ENCODE measurements around the gene CABCOCO1.
"Not testable (repeated sequence)": the region's sequence is repeated elsewhere in the genome, so short reads cannot be mapped to it uniquely, and the experiment has no call there.

Gene CABCOCO1

DNA sequence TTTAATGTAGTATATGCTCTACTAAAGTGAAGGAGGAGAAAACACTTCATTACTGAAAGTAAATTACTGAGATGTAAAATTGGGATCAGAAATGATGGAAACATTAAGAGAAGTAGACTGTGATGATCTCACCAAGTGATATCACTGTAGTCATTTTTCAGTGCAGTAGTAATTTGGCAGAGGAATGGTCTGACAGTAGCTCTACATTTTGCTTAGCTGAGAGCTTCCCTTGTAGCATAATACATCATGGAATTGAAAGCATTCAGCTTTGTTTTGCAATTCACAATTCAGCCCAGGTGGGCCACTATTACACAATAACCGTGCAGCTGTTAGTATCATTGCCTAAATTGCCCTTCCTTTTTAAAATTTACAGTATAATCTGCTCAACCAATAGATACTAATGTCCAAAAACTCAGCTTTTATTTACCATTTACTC, 19.4 kb upstream of the CABCOCO1 start:
- no peak for DNase-seq

- DNase-seq = no peak
These were observed 9.0 kb upstream of the CABCOCO1 start for GRCh38 chr10:61653699-61654098.

- no peak for DNase-seq
These were observed 7.3 kb upstream of the CABCOCO1 start for GRCh38 chr10:61655335-61655851.

DNA sequence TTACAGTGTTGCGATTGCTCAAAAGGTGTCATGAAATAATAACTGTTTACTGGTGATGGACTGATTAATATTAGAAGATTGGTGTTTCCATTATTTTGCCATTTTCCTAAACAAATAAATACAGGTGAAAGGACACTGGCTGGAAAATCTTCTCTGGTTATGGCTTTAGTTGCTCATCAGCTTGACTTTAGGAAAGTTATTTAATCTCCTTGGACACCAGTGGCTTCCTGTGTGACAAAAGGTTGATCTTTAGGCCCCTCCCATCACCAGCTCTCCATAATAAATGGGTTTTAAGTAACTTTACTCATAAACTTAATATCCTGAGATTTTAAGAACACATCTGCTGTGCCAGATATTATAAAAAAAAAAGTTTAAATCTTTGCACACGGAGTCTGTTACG, 737 bp downstream of the CABCOCO1 start:
- DNase-seq = no peak

DNA sequence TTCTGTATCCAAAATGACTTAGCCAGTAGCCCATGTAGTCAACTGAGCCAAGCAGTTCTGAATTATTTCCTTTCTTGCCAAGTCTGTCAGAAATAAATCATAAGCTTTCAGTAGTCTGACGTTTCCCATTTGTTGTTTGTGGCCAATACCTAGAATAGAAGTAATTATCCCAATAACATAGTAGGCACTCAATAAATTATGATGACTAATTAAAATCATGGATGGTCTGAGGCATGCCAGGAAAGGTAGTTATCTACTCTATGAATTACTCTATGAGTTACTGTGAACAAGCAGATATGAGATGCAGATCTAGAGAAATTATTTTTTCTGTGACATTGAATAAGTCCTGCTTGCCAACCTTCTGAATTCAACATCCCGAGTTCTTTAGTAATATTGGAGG, 2.3 kb downstream of the CABCOCO1 start:
- DNase-seq = no peak

- no peak for DNase-seq
These were observed 6.5 kb downstream of the CABCOCO1 start for GRCh38 chr10:61669161-61669725.

GRCh38 chr10:61669849-61670248, 7.1 kb downstream of the CABCOCO1 start:
- no peak for DNase-seq

GRCh38 chr10:61673360-61673759, 10.6 kb downstream of the CABCOCO1 start:
- DNase-seq = no peak

GRCh38 chr10:61682323-61682722, 19.6 kb downstream of the CABCOCO1 start:
- no peak for DNase-seq

GRCh38 chr10:61683319-61683718, 20.6 kb downstream of the CABCOCO1 start:
- no peak for DNase-seq

- DNase-seq = no peak
These were observed 22.3 kb downstream of the CABCOCO1 start for GRCh38 chr10:61684894-61685507.

- no peak for DNase-seq
These were observed 26.0 kb downstream of the CABCOCO1 start for GRCh38 chr10:61688551-61689308.

GRCh38 chr10:61691667-61692066, 28.9 kb downstream of the CABCOCO1 start:
- DNase-seq = not testable (repeated sequence)

- DNase-seq = no peak
These were observed 29.8 kb downstream of the CABCOCO1 start for GRCh38 chr10:61692447-61693010.

DNA sequence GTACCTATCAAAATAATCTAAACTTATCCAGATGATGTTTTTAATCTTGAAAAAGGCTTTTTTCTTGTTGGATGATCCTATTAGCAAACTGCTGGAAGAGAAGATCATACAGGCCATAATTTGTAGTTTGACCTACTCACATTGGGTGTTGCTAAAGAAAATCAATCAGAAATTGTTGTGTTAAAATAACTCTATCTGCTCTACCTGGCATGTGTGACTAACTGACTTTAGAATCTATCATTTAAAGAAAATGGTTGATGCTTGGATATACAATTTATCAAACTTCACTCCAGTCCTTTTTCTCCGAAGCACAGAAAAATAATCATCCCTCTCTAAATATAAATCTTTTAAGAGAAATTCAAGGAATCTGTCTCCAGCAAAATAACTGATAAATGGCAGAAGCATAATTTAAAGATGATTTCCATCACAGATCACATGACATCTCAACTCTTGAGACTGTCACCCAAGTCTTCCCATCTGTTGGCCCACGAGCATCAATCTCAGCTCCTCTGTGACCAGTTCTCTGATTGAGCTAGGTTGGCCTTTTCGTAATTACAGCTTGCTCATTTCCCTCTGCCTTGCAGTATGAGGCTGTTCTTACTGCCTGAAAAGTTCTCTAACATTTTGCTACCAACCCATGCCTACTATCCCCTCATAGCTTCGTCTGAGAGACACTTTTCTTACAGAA, 36.4 kb downstream of the CABCOCO1 start:
- DNase-seq = no peak

- no peak for DNase-seq
These were observed 38.5 kb downstream of the CABCOCO1 start for GRCh38 chr10:61701055-61701705.

DNA sequence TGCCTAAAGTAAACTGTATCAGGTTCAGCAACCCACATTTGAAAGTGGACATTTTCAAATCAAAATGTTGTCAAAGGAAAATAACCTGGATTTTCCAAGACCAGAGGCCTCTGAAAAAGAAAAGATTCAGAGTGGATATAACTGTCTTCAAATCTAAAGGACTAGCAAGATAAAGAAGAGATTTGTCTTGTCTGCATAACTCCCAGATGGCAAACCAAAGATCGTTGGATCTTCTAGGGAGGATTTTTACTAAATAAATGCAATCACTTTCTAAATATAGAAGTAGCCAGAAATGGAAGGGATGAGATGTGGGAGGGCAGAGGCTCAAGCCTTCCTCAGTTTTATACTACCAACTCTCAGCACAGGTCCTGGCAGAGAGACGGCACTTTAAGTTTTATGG, 39.0 kb downstream of the CABCOCO1 start:
- no peak for DNase-seq

- DNase-seq = no peak
These were observed 39.9 kb downstream of the CABCOCO1 start for GRCh38 chr10:61702584-61702983.

- no peak for DNase-seq
These were observed 42.4 kb downstream of the CABCOCO1 start for GRCh38 chr10:61705022-61705613.

DNA sequence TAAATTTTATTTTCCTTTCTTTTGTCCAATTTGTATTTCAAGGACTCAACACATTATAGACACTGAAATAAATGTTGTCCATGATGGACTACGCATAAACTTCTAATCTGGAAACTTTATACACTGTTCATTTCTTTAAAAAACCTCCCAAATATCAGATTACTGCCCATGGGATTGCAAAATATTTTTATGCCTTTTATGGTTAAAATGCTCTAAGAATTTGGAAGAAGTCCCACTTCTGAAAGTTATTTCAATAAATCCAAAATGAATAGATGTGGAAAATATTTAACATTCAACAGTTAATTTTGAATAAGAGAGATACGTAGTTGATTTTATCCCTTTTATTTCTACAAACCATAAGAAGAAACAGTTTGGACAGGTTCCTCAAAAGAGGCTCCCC, 46.1 kb downstream of the CABCOCO1 start:
- no peak for DNase-seq

DNA sequence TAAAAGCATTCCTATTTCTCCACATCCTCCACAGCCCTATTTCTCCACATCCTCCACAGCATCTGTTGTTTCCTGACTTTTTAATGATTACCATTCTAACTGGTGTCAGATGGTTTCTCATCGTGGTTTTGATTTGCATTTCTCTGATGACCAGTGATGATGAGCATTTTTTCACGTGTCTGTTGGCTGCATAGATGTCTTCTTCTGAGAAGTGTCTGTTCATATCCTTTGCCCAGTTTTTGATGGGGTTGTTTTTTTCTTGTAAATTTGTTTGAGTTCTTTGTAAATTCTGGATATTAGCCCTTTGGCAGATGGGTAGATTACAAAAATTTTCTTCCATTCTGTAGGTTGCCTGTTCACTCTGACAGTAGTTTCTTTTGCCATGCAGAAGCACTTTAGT, 49.4 kb downstream of the CABCOCO1 start:
- not testable (repeated sequence) for DNase-seq

GRCh38 chr10:61719475-61719874, 56.7 kb downstream of the CABCOCO1 start:
- not testable (repeated sequence) for DNase-seq
